ENCODE measurements around the gene SPRY2.

Gene SPRY2

DNA sequence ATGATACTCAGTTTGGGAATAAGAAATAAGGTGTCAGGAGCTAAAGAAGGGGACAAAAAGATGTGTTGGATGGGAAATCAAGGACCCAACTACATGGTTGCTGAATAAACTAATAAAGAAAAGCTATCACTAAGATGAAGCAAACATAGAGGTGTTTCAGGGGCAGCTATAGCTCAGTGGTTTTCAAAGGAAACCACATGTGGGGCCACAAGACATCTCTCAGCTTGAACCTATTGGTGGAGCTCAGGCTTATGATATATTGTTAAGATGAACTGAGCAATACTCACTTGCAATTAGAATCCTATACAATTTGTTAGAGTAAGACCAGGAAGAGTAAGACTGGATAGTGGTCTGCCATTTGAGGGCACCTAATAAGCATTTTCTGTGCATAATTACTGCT, 45.1 kb upstream of the SPRY2 start:
- H3K9me3 ChIP-seq (ENCODE audit: severe bottlenecking), result no peaks in the 10 kb centered on the region
- H3K27ac ChIP-seq, result no peak overlapping the region
- no peak for DNase-seq
- H3K27me3 ChIP-seq (ENCODE audit: insufficient read depth, low read depth, severe bottlenecking), result no peaks in the 10 kb centered on the region
- no peak overlapping the region for H3K4me3 ChIP-seq (ENCODE audit: low read depth, low read length)
- H3K36me3 ChIP-seq, result no peaks in the 10 kb centered on the region
- TF ChIP-seq, protein P1, sequence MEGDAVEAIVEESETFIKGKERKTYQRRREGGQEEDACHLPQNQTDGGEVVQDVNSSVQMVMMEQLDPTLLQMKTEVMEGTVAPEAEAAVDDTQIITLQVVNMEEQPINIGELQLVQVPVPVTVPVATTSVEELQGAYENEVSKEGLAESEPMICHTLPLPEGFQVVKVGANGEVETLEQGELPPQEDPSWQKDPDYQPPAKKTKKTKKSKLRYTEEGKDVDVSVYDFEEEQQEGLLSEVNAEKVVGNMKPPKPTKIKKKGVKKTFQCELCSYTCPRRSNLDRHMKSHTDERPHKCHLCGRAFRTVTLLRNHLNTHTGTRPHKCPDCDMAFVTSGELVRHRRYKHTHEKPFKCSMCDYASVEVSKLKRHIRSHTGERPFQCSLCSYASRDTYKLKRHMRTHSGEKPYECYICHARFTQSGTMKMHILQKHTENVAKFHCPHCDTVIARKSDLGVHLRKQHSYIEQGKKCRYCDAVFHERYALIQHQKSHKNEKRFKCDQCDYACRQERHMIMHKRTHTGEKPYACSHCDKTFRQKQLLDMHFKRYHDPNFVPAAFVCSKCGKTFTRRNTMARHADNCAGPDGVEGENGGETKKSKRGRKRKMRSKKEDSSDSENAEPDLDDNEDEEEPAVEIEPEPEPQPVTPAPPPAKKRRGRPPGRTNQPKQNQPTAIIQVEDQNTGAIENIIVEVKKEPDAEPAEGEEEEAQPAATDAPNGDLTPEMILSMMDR (IDR thresholded peaks at IDR 0.05; ENCODE audit: low read depth, low read length), result no peak

GRCh38 chr13:80382576-80382975, 41.6 kb upstream of the SPRY2 start:
- Histone ChIP-seq H3K36me3 (no peaks in the 10 kb centered on the region), H3K27ac (no peak overlapping the region)
- no peak for DNase-seq

GRCh38 chr13:80379245-80379644, 38.3 kb upstream of the SPRY2 start:
- H3K27me3 ChIP-seq (ENCODE audit: insufficient read depth, low read depth, severe bottlenecking), result no peaks in the 10 kb centered on the region
- H3K4me3 ChIP-seq (ENCODE audit: low read depth, low read length), result no peak overlapping the region
- no peaks in the 10 kb centered on the region for H3K9me3 ChIP-seq (ENCODE audit: severe bottlenecking)
- DNase-seq, result no peak
- no peaks in the 10 kb centered on the region for H3K36me3 ChIP-seq
- TF ChIP-seq, protein P1 (IDR thresholded peaks at IDR 0.05; ENCODE audit: low read depth, low read length), result no peak
- H3K27ac ChIP-seq, result no peak overlapping the region

More at GRCh38 chr13:80382576-80382975, 41.6 kb upstream of the SPRY2 start:
- no peaks in the 10 kb centered on the region for H3K9me3 ChIP-seq (ENCODE audit: severe bottlenecking)
- H3K4me3 ChIP-seq (ENCODE audit: low read depth, low read length), result no peak overlapping the region
- TF ChIP-seq, protein P1 (IDR thresholded peaks at IDR 0.05; ENCODE audit: low read depth, low read length), result no peak
- no peaks in the 10 kb centered on the region for H3K27me3 ChIP-seq (ENCODE audit: insufficient read depth, low read depth, severe bottlenecking)

- no peak overlapping the region for H3K27ac ChIP-seq
- DNase-seq, result no peak
- no peaks in the 10 kb centered on the region for H3K36me3 ChIP-seq
- no peaks in the 10 kb centered on the region for H3K27me3 ChIP-seq (ENCODE audit: insufficient read depth, low read depth, severe bottlenecking)
- H3K9me3 ChIP-seq (ENCODE audit: severe bottlenecking), result no peaks in the 10 kb centered on the region
- H3K4me3 ChIP-seq (ENCODE audit: low read depth, low read length), result no peak overlapping the region
- TF ChIP-seq, protein P1 (IDR thresholded peaks at IDR 0.05; ENCODE audit: low read depth, low read length), result no peak
Observed at GRCh38 chr13:80376554-80376953, 35.6 kb upstream of the SPRY2 start.

GRCh38 chr13:80374901-80375300, 34.0 kb upstream of the SPRY2 start:
- TF ChIP-seq, protein P1 (IDR thresholded peaks at IDR 0.05; ENCODE audit: low read depth, low read length), result no peak
- no peak overlapping the region for H3K27ac ChIP-seq

DNA sequence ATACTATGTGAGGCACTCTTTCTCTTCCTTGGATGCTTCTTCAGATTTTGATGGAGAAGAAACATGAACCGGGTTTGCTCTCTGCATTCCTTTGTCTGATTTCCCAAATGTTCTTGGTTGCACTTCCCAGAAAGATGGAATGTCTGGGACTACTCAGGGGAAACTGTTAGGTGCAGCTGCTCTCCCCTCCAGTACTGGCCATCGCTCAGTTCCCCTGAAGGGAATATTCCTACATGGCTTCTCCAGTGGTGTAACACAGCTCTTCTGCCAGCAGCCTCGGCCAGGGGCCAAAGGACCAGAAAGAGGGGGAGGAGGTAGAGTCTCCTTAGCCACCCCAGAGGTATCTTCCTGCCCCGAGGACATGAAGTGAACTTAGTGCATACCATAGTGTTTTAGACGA, 33.5 kb upstream of the SPRY2 start:
- Histone ChIP-seq H3K4me3 (ENCODE audit: low read depth, low read length) (no peak overlapping the region), H3K9me3 (ENCODE audit: severe bottlenecking) (no peaks in the 10 kb centered on the region), H3K27me3 (ENCODE audit: insufficient read depth, low read depth, severe bottlenecking) (no peaks in the 10 kb centered on the region), H3K36me3 (no peaks in the 10 kb centered on the region), H3K27ac (no peak overlapping the region)
- DNase-seq, result no peak
- TF ChIP-seq, protein P1 (IDR thresholded peaks at IDR 0.05; ENCODE audit: low read depth, low read length), result no peak

More at GRCh38 chr13:80374901-80375300, 34.0 kb upstream of the SPRY2 start:
- Histone ChIP-seq H3K9me3 (ENCODE audit: severe bottlenecking) (no peaks in the 10 kb centered on the region), H3K27me3 (ENCODE audit: insufficient read depth, low read depth, severe bottlenecking) (no peaks in the 10 kb centered on the region), H3K4me3 (ENCODE audit: low read depth, low read length) (no peak overlapping the region), H3K36me3 (no peaks in the 10 kb centered on the region)
- DNase-seq, result no peak

Measured in WERI-Rb-1 (cell line).